DND-41 (cell line): ENCODE data around the gene CSRP2.
A peak's percentile ranks its signal among the peaks of the same experiment; 100 is the strongest.

Source experiments
- ATAC-seq: fragments of 200-7000 bp; cut with Tn5 transposase; 3 replicates; pipeline ENCODE4 v1.9.1; 2021; ENCODE audit warnings: low read depth; ENCODE audit not compliant: insufficient read depth
- DNase-seq: peaks from one replicate; pipeline ENCODE4 v3.0.0-alpha.2; 2020
- H2AFZ ChIP-seq: 2 replicates; pipeline ENCODE4 v1.6.0; 2012; ENCODE audit warnings: low read depth, low read length
- H3K27ac ChIP-seq: 2 replicates; pipeline ENCODE4 v1.5.1; 2012; ENCODE audit warnings: low read length, inconsistent platforms
- H3K27me3 ChIP-seq: fragments of 200-600 bp; sonication (generic); 2 replicates; pipeline ENCODE4 v1.6.0; 2012; ENCODE audit warnings: low read length, mild to moderate bottlenecking, inconsistent platforms; ENCODE audit not compliant: insufficient read depth, poor library complexity
- H3K36me3 ChIP-seq: 2 replicates; pipeline ENCODE4 v1.5.1; 2012; ENCODE audit warnings: low read length, inconsistent platforms; ENCODE audit not compliant: insufficient read depth
- H3K4me1 ChIP-seq: 2 replicates; pipeline ENCODE4 v1.5.1; 2012; ENCODE audit warnings: mild to moderate bottlenecking, low read length; ENCODE audit not compliant: insufficient read depth
- H3K4me2 ChIP-seq: 2 replicates; pipeline ENCODE4 v1.6.0; 2012; ENCODE audit warnings: mild to moderate bottlenecking, moderate library complexity, low read length, inconsistent platforms; ENCODE audit not compliant: insufficient read depth
- H3K4me3 ChIP-seq, 2 experiments: fragments of 200-600 bp in 1 of 2; shearing (Covaris generic) in 1 of 2; 2 replicates each; pipeline ENCODE4 v1.5.1; 2012 to 2016; ENCODE audit warnings: inconsistent platforms in 2 of 2, low read length in 2 of 2, mild to moderate bottlenecking in 2 of 2, low read depth in 1 of 2, moderate library complexity in 1 of 2
- H3K79me2 ChIP-seq: 2 replicates; pipeline ENCODE4 v1.6.0; 2012; ENCODE audit warnings: low read length, inconsistent platforms; ENCODE audit not compliant: insufficient read depth
- H3K9ac ChIP-seq: 2 replicates; pipeline ENCODE4 v1.6.0; 2012; ENCODE audit warnings: low read depth, mild to moderate bottlenecking, inconsistent platforms, low read length, moderate library complexity
- H3K9me3 ChIP-seq: 2 replicates; pipeline ENCODE4 v1.5.1; 2012; ENCODE audit warnings: low read length, moderate library complexity, mild to moderate bottlenecking, inconsistent platforms; ENCODE audit not compliant: insufficient read depth, severe bottlenecking
- H4K20me1 ChIP-seq: 2 replicates; pipeline ENCODE4 v1.6.0; 2012; ENCODE audit warnings: low read length; ENCODE audit not compliant: insufficient read depth
- CTCF ChIP-seq: IDR thresholded peaks from 2 replicates; pipeline ENCODE4 v1.5.1; 2012; ENCODE audit warnings: borderline replicate concordance, low read length, moderate library complexity, mild to moderate bottlenecking; ENCODE audit not compliant: poor library complexity, severe bottlenecking; ENCODE audit errors: extremely low read depth
- EZH2 ChIP-seq: IDR thresholded peaks from 3 replicates; pipeline ENCODE4 v1.6.1; 2012; ENCODE audit warnings: borderline replicate concordance, low read depth, mild to moderate bottlenecking, moderate library complexity, low read length, inconsistent platforms; ENCODE audit not compliant: severe bottlenecking

Gene CSRP2

GRCh38 chr12:76890151-76891143 is 11.6 kb upstream of the CSRP2 start:
- DNase-seq = peak; percentile 9

GRCh38 chr12:76888775-76889174 is 10.0 kb upstream of the CSRP2 start:
- Histone ChIP-seq H3K4me1 (no peaks in the 10 kb centered on the region), H3K4me2 (no peak overlapping the region), H4K20me1 (no peaks in the 10 kb centered on the region), H3K36me3 (no peaks in the 10 kb centered on the region), H2AFZ (no peak overlapping the region), H3K9me3 (no peaks in the 10 kb centered on the region), H3K27ac (no peak overlapping the region), H3K4me3 (no peak overlapping the region), H3K27me3 (no peaks in the 10 kb centered on the region), H3K79me2 (no peaks in the 10 kb centered on the region), H3K9ac (no peak overlapping the region)
- no peak for TF ChIP-seq CTCF
- no peak for TF ChIP-seq EZH2
- no peak for DNase-seq
- ATAC-seq = no peak

More at GRCh38 chr12:76890151-76891143, 11.6 kb upstream of the CSRP2 start:
- Histone ChIP-seq H3K9me3 (no peaks in the 10 kb centered on the region), H3K4me2 (no peak overlapping the region), H3K27ac (no peak overlapping the region), H3K36me3 (no peaks in the 10 kb centered on the region), H4K20me1 (no peaks in the 10 kb centered on the region), H3K9ac (no peak overlapping the region), H3K79me2 (no peaks in the 10 kb centered on the region), H3K4me1 (no peaks in the 10 kb centered on the region), H2AFZ (no peak overlapping the region), H3K4me3 (no peak overlapping the region), H3K27me3 (no peaks in the 10 kb centered on the region)
- no peak for TF ChIP-seq CTCF
- TF ChIP-seq EZH2 = no peak
- ATAC-seq = no peak

GRCh38 chr12:76883811-76884210 is 5.0 kb upstream of the CSRP2 start:
- no peak overlapping the region for H2AFZ ChIP-seq
- TF ChIP-seq CTCF = no peak
- TF ChIP-seq EZH2 = no peak
- no peak overlapping the region for H3K4me3 ChIP-seq
- H3K36me3 ChIP-seq = no peaks in the 10 kb centered on the region
- H3K79me2 ChIP-seq = no peaks in the 10 kb centered on the region
- no peaks in the 10 kb centered on the region for H3K4me1 ChIP-seq
- H3K9ac ChIP-seq = no peak overlapping the region
- no peaks in the 10 kb centered on the region for H3K9me3 ChIP-seq
- peaks cover 2% of the 10 kb centered on the region for H3K27me3 ChIP-seq
- DNase-seq = no peak
- H3K27ac ChIP-seq = no peak overlapping the region
- no peak for ATAC-seq
- H3K4me2 ChIP-seq = no peak overlapping the region
- H4K20me1 ChIP-seq = no peaks in the 10 kb centered on the region
